GM12878 (cell line): ENCODE measurements around the gene PRR15L. TPM values are rescaled to one million over a fixed set of nuclear protein-coding genes. Genes with fewer than 3 reads are reported as not detected.
A peak's percentile ranks its signal among the peaks of the same experiment; 100 is the strongest.

ENCODE experiments used
- ATAC-seq: fragments of 200-7000 bp; cut with Tn5 transposase; 3 replicates; pipeline ENCODE4 v1.9.1; 2020; ENCODE audit warnings: mild to moderate bottlenecking, moderate library complexity
- BruUV-seq: library from RNA; stranded (reverse); fragments of 400-500 nt; replicated peaks from 2 replicates; lab custom pipeline; 2021; lab: Mats Ljungman, UMichigan
- CTCF ChIA-PET: fragments of 300-600 bp; sonication (Branson Sonifier 250); formaldehyde crosslinking; extraction: SDS; loops from one replicate; lab custom pipeline; 2021; ENCODE audit warnings: inconsistent platforms; lab: Yijun Ruan, JAX
- POLR2A ChIA-PET: fragments of 350-600 bp; formaldehyde crosslinking; extraction: SDS; loops from one replicate; lab custom pipeline; 2021; ENCODE audit warnings: inconsistent platforms; lab: Charles Lee
- RAD21 ChIA-PET: fragments of 300-600 bp; sonication (Branson Sonifier 250); formaldehyde crosslinking; loops from one replicate; lab custom pipeline; 2023; ENCODE audit warnings: antibody characterized with exemption; ENCODE audit not compliant: unreplicated experiment; lab: Charles Lee
- SMC1A ChIA-PET: fragments of 300-600 bp; sonication (Branson Sonifier 250); formaldehyde crosslinking; loops from one replicate; lab custom pipeline; 2023; ENCODE audit not compliant: unreplicated experiment, uncharacterized antibody; lab: Charles Lee
- DNase-seq: peaks from one replicate; pipeline ENCODE4 v3.0.0-alpha.2; 2011; ENCODE audit warnings: low read depth, low spot score
- FAIRE-seq: peaks from 3 replicates; lab custom pipeline; 2011; peaks lifted over from hg19 to GRCh38; lab: Jason Lieb, UNC
- H2AFZ ChIP-seq: 2 replicates; pipeline ENCODE4 v1.6.0; 2011; ENCODE audit warnings: low read depth, low read length, control low read depth; ENCODE audit not compliant: control insufficient read depth
- H3K27ac ChIP-seq: 2 replicates; pipeline ENCODE4 v1.5.1; 2011; ENCODE audit warnings: control low read depth; ENCODE audit not compliant: control insufficient read depth, insufficient read depth
- H3K27me3 ChIP-seq, 2 experiments: replicated peaks in 1 of 2; 2 replicates each; pipeline versions ENCODE4 v1.6.0 to v1.6.1; 2011; ENCODE audit warnings: low read length in 1 of 2; ENCODE audit not compliant: control insufficient read depth in 2 of 2, insufficient read depth in 2 of 2
- H3K36me3 ChIP-seq, 2 experiments: 2 replicates each; pipeline ENCODE4 v1.5.1; 2011; ENCODE audit warnings: low read length in 1 of 2; ENCODE audit not compliant: control insufficient read depth in 2 of 2, insufficient read depth in 2 of 2
- H3K4me1 ChIP-seq: 2 replicates; pipeline ENCODE4 v1.6.1; 2011; ENCODE audit warnings: mild to moderate bottlenecking, low read length, moderate library complexity, mixed read lengths; ENCODE audit not compliant: control insufficient read depth, insufficient read depth
- H3K4me2 ChIP-seq: 2 replicates; pipeline ENCODE4 v1.6.0; 2011; ENCODE audit warnings: control low read depth; ENCODE audit not compliant: control insufficient read depth, insufficient read depth
- H3K4me3 ChIP-seq: fragments of 200-600 bp; sonication (generic); 2 replicates; pipeline ENCODE4 v1.5.1; 2016
- H3K79me2 ChIP-seq: 2 replicates; pipeline ENCODE4 v1.6.0; 2011; ENCODE audit warnings: low read length; ENCODE audit not compliant: control insufficient read depth, insufficient read depth
- H3K9ac ChIP-seq: 2 replicates; pipeline ENCODE4 v1.8.0; 2011; ENCODE audit warnings: low read length, control low read depth, mixed read lengths; ENCODE audit not compliant: control insufficient read depth, insufficient read depth
- H3K9me3 ChIP-seq: replicated peaks from 3 replicates; pipeline ENCODE4 v1.5.1; 2011; ENCODE audit warnings: mild to moderate bottlenecking, low read length; ENCODE audit not compliant: control insufficient read depth, insufficient read depth
- H4K20me1 ChIP-seq: 2 replicates; pipeline ENCODE4 v1.6.0; 2011; ENCODE audit not compliant: control insufficient read depth, insufficient read depth
- BCL11A ChIP-seq: IDR thresholded peaks from 2 replicates; pipeline ENCODE4 v1.6.1; 2011; ENCODE audit warnings: low read depth, low read length
- EP300 ChIP-seq, 2 experiments: fragments of 150-350 bp in 1 of 2; IDR thresholded peaks; 2 replicates each; pipeline ENCODE4 v1.6.1; 2011 to 2012; ENCODE audit warnings: low read depth in 2 of 2, low read length in 2 of 2, borderline replicate concordance in 1 of 2, improper control_type of control experiment in 1 of 2, inconsistent platforms in 1 of 2; ENCODE audit not compliant: control insufficient read depth in 1 of 2
- FOS ChIP-seq: IDR thresholded peaks from 3 replicates; pipeline ENCODE4 v1.6.1; 2011; ENCODE audit warnings: borderline replicate concordance; ENCODE audit not compliant: insufficient read length; ENCODE audit errors: extremely low read depth
- JUND ChIP-seq: IDR thresholded peaks from 2 replicates; pipeline ENCODE4 v1.6.1; 2012; ENCODE audit warnings: low read depth, mild to moderate bottlenecking, low read length, improper control_type of control experiment, moderate library complexity
- MTA2 ChIP-seq: fragments of 450-650 bp; IDR thresholded peaks from 2 replicates; pipeline ENCODE4 v1.6.1; 2016; ENCODE audit warnings: low read depth, mild to moderate bottlenecking, moderate library complexity
- NR2C1 ChIP-seq: fragments of 450-650 bp; IDR thresholded peaks from 2 replicates; pipeline ENCODE4 v1.6.1; 2017; ENCODE audit warnings: antibody characterized with exemption, mild to moderate bottlenecking, moderate library complexity
- PAX8 ChIP-seq: fragments of 450-650 bp; IDR thresholded peaks from 2 replicates; pipeline ENCODE4 v1.6.1; 2017; ENCODE audit warnings: mild to moderate bottlenecking, moderate library complexity
- PKNOX1 ChIP-seq: fragments of 450-650 bp; IDR thresholded peaks from 2 replicates; pipeline ENCODE4 v1.6.1; 2016; ENCODE audit warnings: mild to moderate bottlenecking
- RELA ChIP-seq: fragments of 450-650 bp; IDR thresholded peaks from 2 replicates; pipeline ENCODE4 v1.8.0; 2014; ENCODE audit warnings: borderline replicate concordance; ENCODE audit not compliant: partially characterized antibody
- SRF ChIP-seq, 2 experiments: IDR thresholded peaks; 2 replicates each; pipeline ENCODE4 v1.6.1; 2011; ENCODE audit warnings: low read depth in 2 of 2, low read length in 2 of 2, mild to moderate bottlenecking in 1 of 2, moderate library complexity in 1 of 2
- SUZ12 ChIP-seq: fragments of 200-600 bp; sonication (generic); IDR thresholded peaks from one replicate; pipeline ENCODE4 v1.6.1; 2018; ENCODE audit warnings: antibody characterized with exemption, mild to moderate bottlenecking; ENCODE audit not compliant: unreplicated experiment
- TAF1 ChIP-seq: IDR thresholded peaks from 2 replicates; pipeline ENCODE4 v1.6.1; 2011; ENCODE audit warnings: mild to moderate bottlenecking, low read depth, low read length, borderline replicate concordance
- WGBS: methylation state at CpG from one replicate; pipeline ENCODE4 v1.1.6; 2016; ENCODE audit warnings: low lambda C conversion rate; ENCODE audit not compliant: insufficient replicate concordance, insufficient coverage; ENCODE audit errors: missing lambda C conversion rate; 5-methylcytosine and 5-hydroxymethylcytosine counted together
- in situ Hi-C: fragments of 300-500 bp; cut with MboI; formaldehyde crosslinking; loops from 9 replicates; pipeline ENCODE4 v1.14.3; 2018; ENCODE audit warnings: mixed read lengths
- intact Hi-C: fragments of 100-400 bp; cut with micrococcal nuclease; formaldehyde crosslinking; loops from one replicate; pipeline ENCODE4 v1.14.2; 2022; ENCODE audit not compliant: unreplicated experiment
- polyA plus RNA-seq, 11 experiments: library from polyadenylated mRNA; depleted of rRNA in 4 of 11; unstranded in 6 of 11; stranded (reverse) in 5 of 11; fragments of >200 nt; fragmentation: Nextera tagmentation in 4 of 11; fragmentation: Illumina TruSeq in 1 of 11; extraction: Ambion mirVana in 4 of 11; extraction: Trizol in 1 of 11; gene quantifications; 1 replicate in 1 of 11; 2 replicates in 10 of 11; pipeline versions ENCODE4 v1.2.1 to v1.2.3, GENCODE V29; 2011 to 2016; ENCODE audit warnings: inconsistent platforms in 2 of 11, missing spikeins in 2 of 11, low read depth in 1 of 11
- total RNA-seq, 4 experiments: library from RNA; depleted of rRNA in 3 of 4; stranded (reverse); fragments of >200 nt in 3 of 4; fragmentation: Illumina TruSeq in 1 of 4; extraction: Trizol in 1 of 4; gene quantifications; 2 replicates each; pipeline versions ENCODE4 v1.2.1 to v1.2.3, GENCODE V29; 2013 to 2021
- TF ChIP-seq, protein P1 (sequence below): fragments of 450-650 bp; IDR thresholded peaks from 2 replicates; pipeline ENCODE4 v1.6.1; 2014; ENCODE audit warnings: mild to moderate bottlenecking

PRR15L gene
- total and polyA plus RNA-seq, 10 of the 15 experiments (the other 5 are each of a cell fraction or from before 2014, with no cell fraction given) = 0.11 to 0.18 TPM; not detected in 8

- Histone ChIP-seq H3K36me3 (peaks cover 0 to 8% of the 10 kb centered on the region in 2 experiments; a peak in 3 of 4 replicates), H3K27me3 (no peaks in the 10 kb centered on the region), H3K9me3 (no peaks in the 10 kb centered on the region), H3K27ac (peak overlapping the region; percentile 86), H3K4me2 (peak overlapping the region; percentile 89), H3K9ac (peak overlapping the region; percentile 92), H3K4me1 (peaks cover 43% of the 10 kb centered on the region), H3K4me3 (peak overlapping the region; percentile 91), H3K79me2 (peaks cover 26% of the 10 kb centered on the region), H4K20me1 (no peaks in the 10 kb centered on the region), H2AFZ (no peak overlapping the region)
- FAIRE-seq (no peak), ATAC-seq (no peak), DNase-seq (no peak)
- 80% methylated on average over 6 of the region's 6 CpGs for WGBS
- ChIA-PET RAD21 (interaction anchor here (0.6 to 2.2 kb wide), 7 partner anchors 9 to 477 kb away, joined by 3 to 20 read pairs (median 4); partner anchors contain the start of genes CDK5RAP3 and SP2), POLR2A (interaction anchor here (0.9 to 6.3 kb wide), 5 partner anchors 29 to 158 kb away, joined by 3 to 55 read pairs (median 4); partner anchors contain the start of genes CBX1, CDK5RAP3 and SP2), CTCF (interaction anchor here (0.7 to 18.1 kb wide), 11 partner anchors 8 to 101 kb away, joined by 3 to 463 read pairs (median 11); partner anchors contain the start of genes CDK5RAP3, PRR15L and SCRN2), SMC1A (interaction anchor here (0.8 to 3.7 kb wide), 9 partner anchors 28 to 107 kb away, joined by 3 to 19 read pairs (median 5); partner anchors contain the start of genes NFE2L1, SCRN2 and SP2)
- BruUV-seq = no TSS peak
- intact Hi-C loops (no loop called here), in situ Hi-C loops (no loop called here)
- no peak for TF ChIP-seq BCL11A
- TF ChIP-seq NR2C1 = no peak
- TF ChIP-seq FOS = no peak
- no peak for TF ChIP-seq TAF1
- no peak for TF ChIP-seq PAX8
- TF ChIP-seq, protein P1, sequence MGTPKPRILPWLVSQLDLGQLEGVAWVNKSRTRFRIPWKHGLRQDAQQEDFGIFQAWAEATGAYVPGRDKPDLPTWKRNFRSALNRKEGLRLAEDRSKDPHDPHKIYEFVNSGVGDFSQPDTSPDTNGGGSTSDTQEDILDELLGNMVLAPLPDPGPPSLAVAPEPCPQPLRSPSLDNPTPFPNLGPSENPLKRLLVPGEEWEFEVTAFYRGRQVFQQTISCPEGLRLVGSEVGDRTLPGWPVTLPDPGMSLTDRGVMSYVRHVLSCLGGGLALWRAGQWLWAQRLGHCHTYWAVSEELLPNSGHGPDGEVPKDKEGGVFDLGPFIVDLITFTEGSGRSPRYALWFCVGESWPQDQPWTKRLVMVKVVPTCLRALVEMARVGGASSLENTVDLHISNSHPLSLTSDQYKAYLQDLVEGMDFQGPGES = no peak
- TF ChIP-seq PKNOX1 = no peak
- no peak for TF ChIP-seq EP300 (IDR thresholded peaks at IDR 0.05; ENCODE audit: borderline replicate concordance in 1 of 2, control insufficient read depth in 1 of 2, low read depth in 2 of 2, low read length in 2 of 2)
- TF ChIP-seq JUND = no peak
- TF ChIP-seq RELA = no peak
- TF ChIP-seq SUZ12 = no peak
- no peak for TF ChIP-seq MTA2
- TF ChIP-seq SRF (IDR thresholded peaks at IDR 0.05; ENCODE audit: low read depth in 2 of 2, low read length in 2 of 2) = no peak
- TF ChIP-seq, all 136 proteins: peak for 0
These were observed 15.1 kb downstream of the PRR15L start for GRCh38 chr17:47942568-47942967.
